ENCODE measurements around the gene ELAVL3.
"Not testable (repeated sequence)": the region's sequence is repeated elsewhere in the genome, so short reads cannot be mapped to it uniquely, and the experiment has no call there.

Gene ELAVL3

DNA sequence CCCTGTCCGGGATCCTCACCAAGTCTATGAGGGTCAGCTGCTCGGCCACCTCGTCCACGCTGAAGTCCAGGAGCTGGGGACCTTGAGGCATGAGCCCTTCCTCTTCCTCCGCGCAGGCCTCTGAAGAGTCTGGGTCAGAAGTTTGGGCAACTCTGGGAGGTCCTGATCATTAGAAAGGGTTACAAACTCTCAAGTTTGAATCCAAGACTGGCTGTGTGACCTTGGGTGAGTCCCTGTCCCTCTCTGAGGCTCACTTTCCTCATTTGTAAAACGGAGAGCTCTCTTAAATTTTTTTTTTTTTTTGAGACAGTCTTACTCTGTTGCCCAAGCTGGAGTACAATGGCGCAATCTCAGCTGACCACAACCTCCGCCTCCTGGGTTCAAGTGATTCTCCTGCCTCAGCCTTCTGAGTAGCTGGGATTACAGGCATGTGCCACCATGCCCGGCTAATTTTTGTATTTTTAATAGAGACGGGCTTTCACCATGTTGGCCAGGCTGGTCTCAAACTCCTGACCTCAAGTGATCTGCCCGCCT is 74.1 kb downstream of the ELAVL3 start:
- not testable (repeated sequence) for DNase-seq (ENCODE audit: low spot score)

DNA sequence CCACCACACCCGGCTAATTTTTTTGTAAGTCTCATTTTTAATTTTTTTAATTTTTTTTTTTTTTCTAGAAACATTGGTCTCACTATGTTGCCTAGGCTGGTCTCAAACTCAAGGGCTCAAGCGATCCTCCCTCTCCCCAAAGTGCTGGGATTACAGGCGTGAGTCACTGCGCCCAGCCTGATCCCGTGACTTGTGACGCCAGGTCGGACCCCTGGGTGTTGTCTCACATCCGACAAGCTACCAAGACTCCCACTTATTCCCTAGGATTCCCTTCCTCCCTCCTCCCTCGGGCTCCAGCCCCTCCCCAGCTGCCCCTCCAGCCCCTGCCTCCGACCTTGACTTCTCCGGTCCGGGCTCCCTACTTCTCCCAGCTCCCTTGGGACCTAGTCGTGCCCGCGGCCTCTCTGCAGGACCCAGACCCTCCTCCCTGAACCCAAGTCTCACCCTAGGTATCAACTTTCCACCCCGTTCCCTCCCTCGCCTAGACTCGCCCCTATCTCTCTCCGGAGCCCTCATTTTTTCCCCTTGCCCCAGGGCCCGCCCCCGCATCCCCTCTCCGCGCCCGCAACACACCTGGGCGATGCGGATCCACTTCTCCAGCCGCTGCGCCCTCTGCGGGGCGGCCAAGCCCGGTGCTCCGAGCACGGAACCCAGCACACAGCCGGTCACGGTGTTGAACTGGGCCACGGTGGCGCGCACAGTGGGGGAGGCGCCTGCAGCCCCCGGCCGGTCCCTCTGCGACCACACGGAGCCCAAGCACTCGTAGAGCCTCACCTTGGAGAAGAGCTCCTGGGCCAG is 74.8 kb downstream of the ELAVL3 start:
- no peak for DNase-seq (ENCODE audit: low spot score)

DNA sequence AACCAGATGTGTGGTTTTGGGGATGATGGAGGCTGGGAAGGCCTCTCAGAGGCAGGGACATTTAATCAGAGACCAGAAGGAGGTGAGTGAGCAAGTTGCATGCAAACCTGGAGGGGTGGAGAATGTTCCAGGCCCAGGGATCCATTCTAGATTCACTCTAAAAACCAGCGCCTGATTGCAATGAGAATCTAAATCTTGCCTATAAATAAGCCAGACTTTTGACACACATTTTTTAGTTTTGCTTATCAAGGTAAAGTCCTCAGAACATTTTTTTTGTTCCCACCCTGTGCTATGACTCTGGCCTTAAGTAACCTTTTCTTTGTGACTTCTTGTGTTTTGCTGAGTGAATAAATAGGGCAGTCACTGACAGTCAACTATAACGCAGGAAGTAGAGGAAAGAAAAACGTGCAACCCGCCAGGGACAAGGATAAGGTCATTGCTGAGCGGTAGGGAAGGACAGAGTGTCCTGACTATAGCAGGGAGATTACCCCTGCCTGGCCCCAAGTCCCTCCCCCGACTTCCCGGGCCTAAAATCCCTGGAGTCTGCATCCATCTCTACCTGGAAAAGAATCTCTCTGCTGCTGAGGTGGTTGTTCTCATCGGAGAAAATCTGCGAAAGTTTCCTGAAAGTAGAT is 76.1 kb downstream of the ELAVL3 start:
- DNase-seq (ENCODE audit: low spot score), result no peak

- no peak for DNase-seq (ENCODE audit: low spot score)
Observed at GRCh38 chr19:11401808-11402543, 78.9 kb downstream of the ELAVL3 start.

Measured in HuH-7 (cell line).